Stimulated activated CD4-positive, alpha-beta T cell treated with anti-CD3 and anti-CD28 coated beads, Interleukin-15, amount 100 ng/mL, for 48 hours (primary cell): ENCODE data around the gene BEND7.

Experiments used
- DNase-seq, 2 donors: peaks; one replicate each; pipeline ENCODE4 v3.0.0-alpha.2; 2020; ENCODE audit warnings: low read depth in 2 of 2

The BEND7 gene

GRCh38 chr10:13520194-13520593 lies 8.6 kb downstream of the BEND7 start:
- no peak for DNase-seq

GRCh38 chr10:13518076-13518692 lies 10.6 kb downstream of the BEND7 start:
- DNase-seq, result no peak

- no peak for DNase-seq
These were observed 11.1 kb downstream of the BEND7 start for GRCh38 chr10:13517675-13518074.

- no peak for DNase-seq
These were observed 12.6 kb downstream of the BEND7 start for GRCh38 chr10:13516176-13516575.

GRCh38 chr10:13515467-13515866 lies 13.3 kb downstream of the BEND7 start:
- no peak for DNase-seq

GRCh38 chr10:13514296-13514695 lies 14.5 kb downstream of the BEND7 start:
- no peak for DNase-seq

- DNase-seq, result no peak
These were observed 16.2 kb downstream of the BEND7 start for GRCh38 chr10:13512564-13512963.

- DNase-seq, result no peak
These were observed 17.4 kb downstream of the BEND7 start for GRCh38 chr10:13511409-13511808.

- no peak for DNase-seq
These were observed 23.6 kb downstream of the BEND7 start for GRCh38 chr10:13505052-13505680.

- no peak for DNase-seq
These were observed 24.9 kb downstream of the BEND7 start for GRCh38 chr10:13503745-13504463.

GRCh38 chr10:13502380-13502779 lies 26.4 kb downstream of the BEND7 start:
- no peak for DNase-seq

GRCh38 chr10:13500201-13500600 lies 28.6 kb downstream of the BEND7 start:
- DNase-seq, result no peak

GRCh38 chr10:13499150-13499549 lies 29.7 kb downstream of the BEND7 start:
- DNase-seq, result no peak

- DNase-seq, result no peak
These were observed 31.9 kb downstream of the BEND7 start for GRCh38 chr10:13496931-13497330.

GRCh38 chr10:13496164-13496563 lies 32.6 kb downstream of the BEND7 start:
- DNase-seq, result no peak

- no peak for DNase-seq
These were observed 36.2 kb downstream of the BEND7 start for GRCh38 chr10:13492493-13493180.

- DNase-seq, result no peak
These were observed 37.0 kb downstream of the BEND7 start for GRCh38 chr10:13491747-13492360.

GRCh38 chr10:13490503-13490902 lies 38.3 kb downstream of the BEND7 start:
- DNase-seq, result no peak

GRCh38 chr10:13489035-13489599 lies 39.7 kb downstream of the BEND7 start:
- DNase-seq, result no peak

- DNase-seq, result no peak
These were observed 43.2 kb downstream of the BEND7 start for GRCh38 chr10:13485623-13486022.

- no peak for DNase-seq
These were observed 44.9 kb downstream of the BEND7 start for GRCh38 chr10:13483951-13484350.

GRCh38 chr10:13483073-13483472 lies 45.7 kb downstream of the BEND7 start:
- DNase-seq, result no peak
